SK-N-SH (cell line): ENCODE measurements around the gene HOXC4. TPM values are rescaled to one million over a fixed set of nuclear protein-coding genes. Genes with fewer than 3 reads are reported as not detected.

Experiments
- CTCF ChIA-PET: fragments of 300-600, 350-600 bp; formaldehyde crosslinking; extraction: SDS; loops from one replicate; lab custom pipeline; 2021; lab: Yijun Ruan, JAX
- POLR2A ChIA-PET: fragments of 350-600 bp; sonication (Branson Sonifier 250); formaldehyde crosslinking; extraction: SDS; loops from one replicate; lab custom pipeline; 2020; ENCODE audit warnings: antibody characterized with exemption, inconsistent platforms; lab: Yijun Ruan, JAX
- DNase-seq: peaks from one replicate; pipeline ENCODE4 v3.0.0; 2012
- H2AFZ ChIP-seq: fragments of 200-600 bp; sonication (generic); 2 replicates; pipeline ENCODE4 v1.8.1; 2016; ENCODE audit warnings: antibody characterized with exemption, mild to moderate bottlenecking, low read depth
- H3F3A ChIP-seq: fragments of 200-600 bp; sonication (generic); replicated peaks from 2 replicates; pipeline ENCODE3; 2016; ENCODE audit warnings: antibody characterized with exemption, mild to moderate bottlenecking; ENCODE audit not compliant: insufficient read depth
- H3K27ac ChIP-seq, 2 experiments: fragments of 200-500 bp in 1 of 2; fragments of 200-600 bp in 1 of 2; sonication (Bioruptor generic) in 1 of 2; sonication (generic), shearing (Covaris generic) in 1 of 2; 2 replicates each; pipeline versions ENCODE4 v1.5.1 to v1.6.1; 2014 to 2016; ENCODE audit warnings: low read depth in 2 of 2, inconsistent platforms in 1 of 2, low read length in 1 of 2, mild to moderate bottlenecking in 1 of 2, mixed read lengths in 1 of 2
- H3K27me3 ChIP-seq: fragments of 200-600 bp; sonication (generic), shearing (Covaris generic); 2 replicates; pipeline ENCODE4 v1.6.1; 2016; ENCODE audit warnings: mixed run types; ENCODE audit not compliant: insufficient read depth
- H3K36me3 ChIP-seq, 2 experiments: fragments of 200-500 bp in 1 of 2; fragments of 200-600 bp in 1 of 2; sonication (Bioruptor generic) in 1 of 2; sonication (generic) in 1 of 2; replicated peaks in 1 of 2; 2 replicates each; pipeline versions ENCODE3 to v1.5.1; 2014 to 2016; ENCODE audit warnings: low read length in 1 of 2, mild to moderate bottlenecking in 1 of 2; ENCODE audit not compliant: insufficient read depth in 2 of 2, control insufficient read depth in 1 of 2
- H3K4me1 ChIP-seq, 2 experiments: fragments of 200-500 bp in 1 of 2; fragments of 200-600 bp in 1 of 2; sonication (Bioruptor generic) in 1 of 2; sonication (generic), shearing (Covaris generic) in 1 of 2; 2 replicates each; pipeline versions ENCODE4 v1.5.1 to v1.6.1; 2014 to 2016; ENCODE audit warnings: low read depth in 1 of 2, low read length in 1 of 2, mixed run types in 1 of 2; ENCODE audit not compliant: insufficient read depth in 2 of 2, control insufficient read depth in 1 of 2
- H3K4me2 ChIP-seq: fragments of 200-600 bp; sonication (generic), shearing (Covaris generic); 2 replicates; pipeline ENCODE4 v1.6.1; 2017; ENCODE audit warnings: mixed run types
- H3K4me3 ChIP-seq, 2 experiments: fragments of 200-500 bp in 1 of 2; fragments of 200-600 bp in 1 of 2; sonication (Bioruptor generic) in 1 of 2; sonication (generic), shearing (Covaris generic) in 1 of 2; 2 replicates each; pipeline versions ENCODE4 v1.5.1 to v1.8.1; 2014 to 2016; ENCODE audit warnings: low read depth in 2 of 2, inconsistent platforms in 1 of 2, low read length in 1 of 2, mild to moderate bottlenecking in 1 of 2, mixed read lengths in 1 of 2, moderate library complexity in 1 of 2
- H3K79me2 ChIP-seq: fragments of 200-600 bp; sonication (generic); 2 replicates; pipeline ENCODE4 v1.8.1; 2017; ENCODE audit warnings: mild to moderate bottlenecking; ENCODE audit not compliant: insufficient read depth
- H3K9ac ChIP-seq: fragments of 200-600 bp; sonication (generic); 2 replicates; pipeline ENCODE4 v1.6.1; 2017; ENCODE audit warnings: mixed run types
- H3K9me2 ChIP-seq: fragments of 200-600 bp; sonication (generic); 2 replicates; pipeline ENCODE4 v1.6.1; 2017; ENCODE audit warnings: mixed run types
- H3K9me3 ChIP-seq: fragments of 200-600 bp; sonication (generic); 2 replicates; pipeline ENCODE4 v1.6.1; 2017; ENCODE audit warnings: mixed run types, mild to moderate bottlenecking, moderate library complexity
- H4K20me1 ChIP-seq: fragments of 200-600 bp; sonication (generic); 2 replicates; pipeline ENCODE4 v1.6.1; 2017; ENCODE audit warnings: mild to moderate bottlenecking, mixed run types; ENCODE audit not compliant: insufficient read depth
- EP300 ChIP-seq, 2 experiments: IDR thresholded peaks; 2 replicates each; pipeline versions ENCODE4 v1.4.0 to v1.6.1; 2012; ENCODE audit warnings: borderline replicate concordance in 1 of 2, low read depth in 1 of 2, low read length in 1 of 2
- FOSL2 ChIP-seq: IDR thresholded peaks from 2 replicates; pipeline ENCODE4 v1.4.0; 2012; ENCODE audit warnings: low read depth, mild to moderate bottlenecking, moderate library complexity, borderline replicate concordance
- FOXM1 ChIP-seq: IDR thresholded peaks from 2 replicates; pipeline ENCODE4 v1.4.0; 2012; ENCODE audit warnings: low read depth, mild to moderate bottlenecking
- GABPA ChIP-seq: IDR thresholded peaks from 2 replicates; pipeline ENCODE4 v1.4.0; 2012; ENCODE audit warnings: low read depth, mild to moderate bottlenecking
- GATA2 ChIP-seq: sonication (generic); formaldehyde crosslinking; IDR thresholded peaks from 2 replicates; pipeline ENCODE4 v1.5.0; 2020; ENCODE audit warnings: mild to moderate bottlenecking, missing genetic modification reagents
- JUND ChIP-seq: IDR thresholded peaks from 2 replicates; pipeline ENCODE4 v1.4.0; 2012
- MAX ChIP-seq: IDR thresholded peaks from 2 replicates; pipeline ENCODE4 v1.4.0; 2012; ENCODE audit warnings: low read depth
- MEF2A ChIP-seq: IDR thresholded peaks from 2 replicates; pipeline ENCODE4 v1.4.0; 2012; ENCODE audit warnings: low read depth, borderline replicate concordance
- MXI1 ChIP-seq: IDR thresholded peaks from 2 replicates; pipeline ENCODE4 v1.6.1; 2012; ENCODE audit warnings: mild to moderate bottlenecking, low read depth, low read length, improper control_type of control experiment
- NFIC ChIP-seq: IDR thresholded peaks from 2 replicates; pipeline ENCODE4 v1.4.0; 2012; ENCODE audit warnings: borderline replicate concordance
- NRF1 ChIP-seq: IDR thresholded peaks from 2 replicates; pipeline ENCODE4 v1.6.1; 2012; ENCODE audit warnings: low read depth, mild to moderate bottlenecking, low read length
- PBX3 ChIP-seq: IDR thresholded peaks from 2 replicates; pipeline ENCODE4; 2012
- RAD21 ChIP-seq: IDR thresholded peaks from 2 replicates; pipeline ENCODE4 v1.6.1; 2012; ENCODE audit warnings: mild to moderate bottlenecking, low read length
- RFX5 ChIP-seq: IDR thresholded peaks from 2 replicates; pipeline ENCODE4 v1.6.1; 2012; ENCODE audit warnings: mild to moderate bottlenecking, improper control_type of control experiment, low read length
- RXRA ChIP-seq: IDR thresholded peaks from 2 replicates; pipeline ENCODE4 v1.4.0; 2012; ENCODE audit warnings: low read depth, mild to moderate bottlenecking, borderline replicate concordance
- SMC3 ChIP-seq: IDR thresholded peaks from 2 replicates; pipeline ENCODE4 v1.6.1; 2012; ENCODE audit warnings: low read depth, low read length, improper control_type of control experiment
- TAF1 ChIP-seq: IDR thresholded peaks from 2 replicates; pipeline ENCODE4 v1.6.1; 2012; ENCODE audit warnings: low read depth, mild to moderate bottlenecking, low read length, moderate library complexity, borderline replicate concordance
- TCF12 ChIP-seq: IDR thresholded peaks from 2 replicates; pipeline ENCODE4 v1.4.0; 2012
- YY1 ChIP-seq: IDR thresholded peaks from 2 replicates; pipeline ENCODE4 v1.4.0; 2012; ENCODE audit warnings: low read depth, mild to moderate bottlenecking
- ZBTB33 ChIP-seq: IDR thresholded peaks from 2 replicates; pipeline ENCODE4 v1.4.0; 2012; ENCODE audit warnings: low read depth, borderline replicate concordance
- WGBS: methylation state at CpG from one replicate; pipeline ENCODE4 v1.1.6; 2017; ENCODE audit warnings: low lambda C conversion rate; 5-methylcytosine and 5-hydroxymethylcytosine counted together
- polyA plus RNA-seq, 3 experiments: library from polyadenylated mRNA; depleted of rRNA; stranded (reverse); fragments of >200 nt; gene quantifications; 2 replicates each; pipeline ENCODE4 v1.2.3, GENCODE V29; 2012
- TF ChIP-seq, protein P1 (sequence below): fragments of 200-600 bp; sonication (generic); IDR thresholded peaks from 2 replicates; pipeline ENCODE4 v1.6.1; 2017; ENCODE audit warnings: antibody characterized with exemption, mild to moderate bottlenecking, moderate library complexity

Gene HOXC4
- polyA plus RNA-seq, 1 of the 3 experiments (the other 2 are of a cell fraction) = 3.7 TPM

- Histone ChIP-seq H4K20me1 (no peaks in the 10 kb centered on the region), H3K27me3 (no peaks in the 10 kb centered on the region), H3K36me3 (no peaks in the 10 kb centered on the region), H3F3A (peaks cover 9% of the 10 kb centered on the region), H3K4me3 (no peak overlapping the region), H3K9ac (no peak overlapping the region), H3K4me1 (peaks cover 7 to 49% of the 10 kb centered on the region in 2 experiments; a peak in 2 of 4 replicates), H3K9me2 (no peaks in the 10 kb centered on the region), H3K27ac (no peak overlapping the region)
- CTCF ChIA-PET = interaction anchor here (1.2 to 23.2 kb wide), 6 partner anchors 12 to 187 kb away, joined by 3 to 548 read pairs (median 24); partner anchors contain the start of genes HOXC10, HOXC5, HOXC9 and SMUG1
- DNase-seq = no peak
- POLR2A ChIA-PET = no interaction called here
- no peak for TF ChIP-seq RAD21
- TF ChIP-seq PBX3 = no peak
- TF ChIP-seq, protein P1, sequence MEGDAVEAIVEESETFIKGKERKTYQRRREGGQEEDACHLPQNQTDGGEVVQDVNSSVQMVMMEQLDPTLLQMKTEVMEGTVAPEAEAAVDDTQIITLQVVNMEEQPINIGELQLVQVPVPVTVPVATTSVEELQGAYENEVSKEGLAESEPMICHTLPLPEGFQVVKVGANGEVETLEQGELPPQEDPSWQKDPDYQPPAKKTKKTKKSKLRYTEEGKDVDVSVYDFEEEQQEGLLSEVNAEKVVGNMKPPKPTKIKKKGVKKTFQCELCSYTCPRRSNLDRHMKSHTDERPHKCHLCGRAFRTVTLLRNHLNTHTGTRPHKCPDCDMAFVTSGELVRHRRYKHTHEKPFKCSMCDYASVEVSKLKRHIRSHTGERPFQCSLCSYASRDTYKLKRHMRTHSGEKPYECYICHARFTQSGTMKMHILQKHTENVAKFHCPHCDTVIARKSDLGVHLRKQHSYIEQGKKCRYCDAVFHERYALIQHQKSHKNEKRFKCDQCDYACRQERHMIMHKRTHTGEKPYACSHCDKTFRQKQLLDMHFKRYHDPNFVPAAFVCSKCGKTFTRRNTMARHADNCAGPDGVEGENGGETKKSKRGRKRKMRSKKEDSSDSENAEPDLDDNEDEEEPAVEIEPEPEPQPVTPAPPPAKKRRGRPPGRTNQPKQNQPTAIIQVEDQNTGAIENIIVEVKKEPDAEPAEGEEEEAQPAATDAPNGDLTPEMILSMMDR = no peak
- no peak for TF ChIP-seq GABPA
- no peak for TF ChIP-seq MEF2A
- TF ChIP-seq GATA2 (CRISPR knock-in tag) = no peak
- no peak for TF ChIP-seq TCF12
- no peak for TF ChIP-seq FOSL2
- no peak for TF ChIP-seq SMC3
- no peak for TF ChIP-seq FOXM1
- TF ChIP-seq EP300 (IDR thresholded peaks at IDR 0.05; ENCODE audit: borderline replicate concordance in 1 of 2, low read depth in 1 of 2, low read length in 1 of 2) = no peak
- TF ChIP-seq TAF1 = no peak
- TF ChIP-seq, all 33 proteins: peak for 0
- peaks cover 10% of the 10 kb centered on the region; the same call in 1 of the 2 replicates for H3K79me2 ChIP-seq
- H3K4me2 ChIP-seq = 0 out of 2 replicates have a peak overlapping the region, but pooled peaks have one; percentile 3
- WGBS = 90% methylated on average over 20 of the region's 23 CpGs
- H3K9me3 ChIP-seq = no peaks in the 10 kb centered on the region
- no peak overlapping the region for H2AFZ ChIP-seq
Observed at GRCh38 chr12:54020591-54021405, 32.8 kb upstream of the HOXC4 start.

DNA sequence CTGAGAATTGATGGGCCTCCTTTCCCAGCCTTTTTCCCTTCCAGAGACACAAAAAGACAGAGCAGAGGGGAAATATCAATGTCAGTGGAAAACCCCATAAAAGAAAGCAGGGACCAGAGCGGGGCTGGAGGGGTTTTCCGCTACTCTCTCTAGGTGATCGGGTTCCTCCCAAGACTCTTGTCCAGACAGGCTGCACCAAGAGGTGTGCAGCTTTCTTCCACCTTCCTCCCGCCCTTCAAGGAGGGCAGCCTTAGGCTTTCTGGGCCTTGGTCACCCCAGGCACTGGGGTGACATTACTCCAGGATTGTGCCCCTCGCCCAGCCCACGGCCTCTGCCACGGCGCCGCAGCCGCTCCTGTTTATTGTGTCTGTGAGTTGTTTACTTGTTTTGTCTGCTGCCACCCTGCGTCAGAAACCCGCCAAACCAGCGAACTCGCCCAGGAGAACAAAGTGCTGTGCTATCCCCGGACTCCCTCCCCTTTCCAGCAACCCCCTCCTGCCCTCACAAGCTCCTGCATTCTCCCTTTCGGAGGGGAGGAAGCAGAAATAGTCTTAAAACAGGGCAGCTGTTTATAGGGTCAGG, 32.1 kb upstream of the HOXC4 start:
- Histone ChIP-seq H3K9me3 (no peaks in the 10 kb centered on the region), H3F3A (peaks cover 9% of the 10 kb centered on the region), H3K4me1 (peaks cover 7 to 47% of the 10 kb centered on the region in 2 experiments; a peak in 2 of 4 replicates), H3K79me2 (peaks cover 10% of the 10 kb centered on the region; the same call in 1 of the 2 replicates), H3K27ac (no peak overlapping the region), H3K4me3 (no peak overlapping the region), H3K4me2 (no peak overlapping the region), H3K36me3 (no peaks in the 10 kb centered on the region), H2AFZ (no peak overlapping the region), H3K9me2 (no peaks in the 10 kb centered on the region), H3K9ac (no peak overlapping the region), H3K27me3 (no peaks in the 10 kb centered on the region), H4K20me1 (no peaks in the 10 kb centered on the region)
- ChIA-PET POLR2A (no interaction called here), CTCF (interaction anchor here (1.2 to 23.2 kb wide), 6 partner anchors 11 to 187 kb away, joined by 3 to 548 read pairs (median 50); partner anchors contain the start of genes HOXC10, HOXC5, HOXC9 and SMUG1)
- WGBS = 91% methylated on average over 16 of the region's 16 CpGs
- DNase-seq = no peak
- TF ChIP-seq MXI1 (no peak), JUND (no peak), ZBTB33 (no peak), YY1 (no peak), MAX (no peak), FOXM1 (no peak), TAF1 (no peak), FOSL2 (no peak), RFX5 (no peak), NFIC (no peak), NRF1 (no peak), RXRA (no peak)
